GM12878 (cell line): ENCODE data around the gene STX12. TPM values are rescaled to one million over a fixed set of nuclear protein-coding genes. Genes with fewer than 3 reads are reported as not detected.

Experiments
- ATAC-seq: fragments of 200-7000 bp; cut with Tn5 transposase; 3 replicates; pipeline ENCODE4 v1.9.1; 2020; ENCODE audit warnings: mild to moderate bottlenecking, moderate library complexity
- BruUV-seq: library from RNA; stranded (reverse); fragments of 400-500 nt; replicated peaks from 2 replicates; lab custom pipeline; 2021; lab: Mats Ljungman, UMichigan
- CTCF ChIA-PET: fragments of 300-600 bp; sonication (Branson Sonifier 250); formaldehyde crosslinking; extraction: SDS; loops from one replicate; lab custom pipeline; 2021; ENCODE audit warnings: inconsistent platforms; lab: Yijun Ruan, JAX
- POLR2A ChIA-PET: fragments of 350-600 bp; formaldehyde crosslinking; extraction: SDS; loops from one replicate; lab custom pipeline; 2021; ENCODE audit warnings: inconsistent platforms; lab: Charles Lee
- RAD21 ChIA-PET: fragments of 300-600 bp; sonication (Branson Sonifier 250); formaldehyde crosslinking; loops from one replicate; lab custom pipeline; 2023; ENCODE audit warnings: antibody characterized with exemption; ENCODE audit not compliant: unreplicated experiment; lab: Charles Lee
- SMC1A ChIA-PET: fragments of 300-600 bp; sonication (Branson Sonifier 250); formaldehyde crosslinking; loops from one replicate; lab custom pipeline; 2023; ENCODE audit not compliant: unreplicated experiment, uncharacterized antibody; lab: Charles Lee
- DNase-seq: peaks from one replicate; pipeline ENCODE4 v3.0.0-alpha.2; 2011; ENCODE audit warnings: low read depth, low spot score
- FAIRE-seq: peaks from 3 replicates; lab custom pipeline; 2011; peaks lifted over from hg19 to GRCh38; lab: Jason Lieb, UNC
- H2AFZ ChIP-seq: 2 replicates; pipeline ENCODE4 v1.6.0; 2011; ENCODE audit warnings: low read depth, low read length, control low read depth; ENCODE audit not compliant: control insufficient read depth
- H3K27ac ChIP-seq: 2 replicates; pipeline ENCODE4 v1.5.1; 2011; ENCODE audit warnings: control low read depth; ENCODE audit not compliant: control insufficient read depth, insufficient read depth
- H3K27me3 ChIP-seq, 2 experiments: replicated peaks in 1 of 2; 2 replicates each; pipeline versions ENCODE4 v1.6.0 to v1.6.1; 2011; ENCODE audit warnings: low read length in 1 of 2; ENCODE audit not compliant: control insufficient read depth in 2 of 2, insufficient read depth in 2 of 2
- H3K36me3 ChIP-seq, 2 experiments: 2 replicates each; pipeline ENCODE4 v1.5.1; 2011; ENCODE audit warnings: low read length in 1 of 2; ENCODE audit not compliant: control insufficient read depth in 2 of 2, insufficient read depth in 2 of 2
- H3K4me1 ChIP-seq: 2 replicates; pipeline ENCODE4 v1.6.1; 2011; ENCODE audit warnings: mild to moderate bottlenecking, low read length, moderate library complexity, mixed read lengths; ENCODE audit not compliant: control insufficient read depth, insufficient read depth
- H3K4me2 ChIP-seq: 2 replicates; pipeline ENCODE4 v1.6.0; 2011; ENCODE audit warnings: control low read depth; ENCODE audit not compliant: control insufficient read depth, insufficient read depth
- H3K4me3 ChIP-seq: fragments of 200-600 bp; sonication (generic); 2 replicates; pipeline ENCODE4 v1.5.1; 2016
- H3K79me2 ChIP-seq: 2 replicates; pipeline ENCODE4 v1.6.0; 2011; ENCODE audit warnings: low read length; ENCODE audit not compliant: control insufficient read depth, insufficient read depth
- H3K9ac ChIP-seq: 2 replicates; pipeline ENCODE4 v1.8.0; 2011; ENCODE audit warnings: low read length, control low read depth, mixed read lengths; ENCODE audit not compliant: control insufficient read depth, insufficient read depth
- H3K9me3 ChIP-seq: replicated peaks from 3 replicates; pipeline ENCODE4 v1.5.1; 2011; ENCODE audit warnings: mild to moderate bottlenecking, low read length; ENCODE audit not compliant: control insufficient read depth, insufficient read depth
- H4K20me1 ChIP-seq: 2 replicates; pipeline ENCODE4 v1.6.0; 2011; ENCODE audit not compliant: control insufficient read depth, insufficient read depth
- BCL3 ChIP-seq: IDR thresholded peaks from 2 replicates; pipeline ENCODE4 v1.6.1; 2011; ENCODE audit warnings: borderline replicate concordance, low read depth, mild to moderate bottlenecking, moderate library complexity, low read length; ENCODE audit not compliant: insufficient read depth, poor library complexity, severe bottlenecking
- IKZF2 ChIP-seq, 2 experiments: fragments of 450-650 bp; IDR thresholded peaks; 2 replicates each; pipeline ENCODE4 v1.6.1; 2017; ENCODE audit warnings: mild to moderate bottlenecking in 2 of 2, moderate library complexity in 2 of 2
- NR2C1 ChIP-seq: fragments of 450-650 bp; IDR thresholded peaks from 2 replicates; pipeline ENCODE4 v1.6.1; 2017; ENCODE audit warnings: antibody characterized with exemption, mild to moderate bottlenecking, moderate library complexity
- PKNOX1 ChIP-seq: fragments of 450-650 bp; IDR thresholded peaks from 2 replicates; pipeline ENCODE4 v1.6.1; 2016; ENCODE audit warnings: mild to moderate bottlenecking
- POLR2AphosphoS2 ChIP-seq: IDR thresholded peaks from 2 replicates; pipeline ENCODE4 v1.6.1; 2011; ENCODE audit warnings: low read depth, mild to moderate bottlenecking, low read length, improper control_type of control experiment, moderate library complexity
- POLR2AphosphoS5 ChIP-seq: IDR thresholded peaks from 2 replicates; pipeline ENCODE4 v1.6.1; 2011; ENCODE audit warnings: mild to moderate bottlenecking, low read length, inconsistent platforms
- POU2F2 ChIP-seq: IDR thresholded peaks from 3 replicates; pipeline ENCODE4 v1.6.1; 2011; ENCODE audit warnings: low read depth, mild to moderate bottlenecking, low read length, borderline replicate concordance
- ZBTB40 ChIP-seq: fragments of 450-650 bp; IDR thresholded peaks from 2 replicates; pipeline ENCODE4 v1.6.1; 2016; ENCODE audit warnings: mild to moderate bottlenecking, moderate library complexity, borderline replicate concordance
- ZNF207 ChIP-seq: fragments of 450-650 bp; IDR thresholded peaks from 2 replicates; pipeline ENCODE4 v1.6.1; 2014; ENCODE audit warnings: antibody characterized with exemption, mild to moderate bottlenecking, borderline replicate concordance
- WGBS: methylation state at CpG from one replicate; pipeline ENCODE4 v1.1.6; 2016; ENCODE audit warnings: low lambda C conversion rate; ENCODE audit not compliant: insufficient replicate concordance, insufficient coverage; ENCODE audit errors: missing lambda C conversion rate; 5-methylcytosine and 5-hydroxymethylcytosine counted together
- in situ Hi-C: fragments of 300-500 bp; cut with MboI; formaldehyde crosslinking; loops from 9 replicates; pipeline ENCODE4 v1.14.3; 2018; ENCODE audit warnings: mixed read lengths
- intact Hi-C: fragments of 100-400 bp; cut with micrococcal nuclease; formaldehyde crosslinking; loops from one replicate; pipeline ENCODE4 v1.14.2; 2022; ENCODE audit not compliant: unreplicated experiment
- polyA plus RNA-seq, 11 experiments: library from polyadenylated mRNA; depleted of rRNA in 4 of 11; unstranded in 6 of 11; stranded (reverse) in 5 of 11; fragments of >200 nt; fragmentation: Nextera tagmentation in 4 of 11; fragmentation: Illumina TruSeq in 1 of 11; extraction: Ambion mirVana in 4 of 11; extraction: Trizol in 1 of 11; gene quantifications; 1 replicate in 1 of 11; 2 replicates in 10 of 11; pipeline versions ENCODE4 v1.2.1 to v1.2.3, GENCODE V29; 2011 to 2016; ENCODE audit warnings: inconsistent platforms in 2 of 11, missing spikeins in 2 of 11, low read depth in 1 of 11
- total RNA-seq, 4 experiments: library from RNA; depleted of rRNA in 3 of 4; stranded (reverse); fragments of >200 nt in 3 of 4; fragmentation: Illumina TruSeq in 1 of 4; extraction: Trizol in 1 of 4; gene quantifications; 2 replicates each; pipeline versions ENCODE4 v1.2.1 to v1.2.3, GENCODE V29; 2013 to 2021

Gene STX12
- total and polyA plus RNA-seq, 10 of the 15 experiments (the other 5 are each of a cell fraction or from before 2014, with no cell fraction given) = 20.2 to 35.0 (median 28.1) TPM

GRCh38 chr1:27872802-27873551 lies 100.0 kb downstream of the STX12 start (continued):
- TF ChIP-seq ZBTB40 (0 out of 2 replicates have a peak, but pooled peaks have one; percentile 21), POU2F2 (peak; percentile 2; the same call in 1 of the 3 replicates)
- TF ChIP-seq, all 136 proteins: peak for 17

GRCh38 chr1:27873671-27874384 lies 100.8 kb downstream of the STX12 start:
- peaks cover 46% of the 10 kb centered on the region for H3K79me2 ChIP-seq
- ChIA-PET POLR2A (interaction anchor here (0.8 to 6.0 kb wide), 5 partner anchors 10 to 362 kb away, joined by 3 to 63 read pairs (median 17); partner anchors contain the start of gene ATP5IF1), CTCF (interaction anchor here (0.6 to 3.5 kb wide), 11 partner anchors 10 to 910 kb away, joined by 3 to 16 read pairs (median 3); partner anchors contain the start of gene EYA3), SMC1A (interaction anchor here (1.1 to 3.8 kb wide), 9 partner anchors 8 to 64 kb away, joined by 3 to 43 read pairs (median 4); no protein-coding TSS in a partner anchor), RAD21 (interaction anchor here (0.9 to 4.2 kb wide), 9 partner anchors 10 to 244 kb away, joined by 3 to 46 read pairs (median 5); partner anchors contain the start of gene STX12)
- 4% methylated on average over 14 of the region's 16 CpGs for WGBS
- peak overlapping the region; percentile 90 for H3K4me3 ChIP-seq
- no peaks in the 10 kb centered on the region for H3K9me3 ChIP-seq
- peaks cover 33% of the 10 kb centered on the region for H3K4me1 ChIP-seq
- no peaks in the 10 kb centered on the region for H3K27me3 ChIP-seq
- DNase-seq (no peak), ATAC-seq (peak; percentile 5), FAIRE-seq (no peak)
- H2AFZ ChIP-seq = peak overlapping the region; percentile 15; the same call in 1 of the 2 replicates
- peak overlapping the region; percentile 93 for H3K27ac ChIP-seq
- H3K9ac ChIP-seq = peak overlapping the region; percentile 93
- intact Hi-C loops = loop anchor here (2.0 to 10.0 kb wide), 2 partner anchors 17 to 371 kb away; no protein-coding TSS in a partner anchor
- peak overlapping the region; percentile 97 for H3K4me2 ChIP-seq
- H4K20me1 ChIP-seq = no peaks in the 10 kb centered on the region
- in situ Hi-C loops = no loop called here
- peaks cover 2% of the 10 kb centered on the region in 2 experiments; a peak in 2 of 4 replicates for H3K36me3 ChIP-seq
- TSS peak; percentile 68 for BruUV-seq
- TF ChIP-seq PKNOX1 = no peak
- TF ChIP-seq POLR2AphosphoS2 = 0 out of 2 replicates have a peak, but pooled peaks have one; percentile 9
- peak; percentile 72 for TF ChIP-seq POLR2AphosphoS5
- TF ChIP-seq NR2C1 = no peak
- TF ChIP-seq ZNF207 = no peak
- TF ChIP-seq BCL3 = no peak
- peak in 1 of 2 experiments; percentile 25; a peak in 2 of 4 replicates for TF ChIP-seq IKZF2 (IDR thresholded peaks at IDR 0.05)
